ENCODE data around the gene MAN1C1.

DNA sequence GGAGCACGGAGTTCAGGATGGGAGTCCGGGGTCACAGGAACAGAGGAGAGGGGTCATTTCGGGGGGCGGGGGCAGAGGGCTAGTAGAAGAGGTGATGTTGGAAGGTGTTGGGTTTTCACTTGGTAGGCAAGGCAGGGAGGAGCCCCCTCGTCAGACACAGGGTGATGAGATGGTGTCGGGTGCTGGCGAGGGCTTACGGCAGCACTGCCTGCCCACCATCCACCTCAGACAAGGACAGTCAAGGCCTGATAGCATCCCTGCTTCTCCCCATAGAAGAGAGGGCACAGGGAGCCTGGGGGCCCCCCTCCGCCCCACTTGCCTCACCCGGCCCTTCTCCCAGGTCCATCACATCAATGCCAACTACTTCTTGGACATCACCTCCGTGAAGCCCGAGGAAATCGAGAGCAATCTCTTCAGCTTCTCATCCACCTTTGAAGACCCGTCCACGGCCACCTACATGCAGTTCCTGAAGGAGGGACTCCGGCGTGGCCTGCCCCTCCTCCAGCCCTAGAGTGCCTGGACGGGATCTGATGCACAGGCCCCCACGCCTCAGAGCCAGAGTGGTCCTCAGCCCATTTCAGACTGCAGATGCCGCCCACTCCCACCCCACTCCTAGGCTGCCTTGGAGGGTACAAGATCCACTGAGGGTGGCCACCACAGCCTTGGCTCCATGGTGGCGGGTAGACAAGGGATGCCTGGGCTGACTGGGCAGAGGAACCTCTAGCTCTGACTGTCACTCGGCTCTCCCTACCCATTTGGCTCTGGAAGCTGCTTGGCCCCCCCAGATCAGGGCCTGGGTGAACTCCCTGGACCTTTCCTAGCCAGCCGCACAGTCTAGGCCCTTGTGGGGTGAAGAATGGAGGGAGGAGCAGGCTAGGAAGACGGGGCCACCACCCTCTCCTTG, 198.9 kb downstream of the MAN1C1 start:
- TF ChIP-seq, protein P1, sequence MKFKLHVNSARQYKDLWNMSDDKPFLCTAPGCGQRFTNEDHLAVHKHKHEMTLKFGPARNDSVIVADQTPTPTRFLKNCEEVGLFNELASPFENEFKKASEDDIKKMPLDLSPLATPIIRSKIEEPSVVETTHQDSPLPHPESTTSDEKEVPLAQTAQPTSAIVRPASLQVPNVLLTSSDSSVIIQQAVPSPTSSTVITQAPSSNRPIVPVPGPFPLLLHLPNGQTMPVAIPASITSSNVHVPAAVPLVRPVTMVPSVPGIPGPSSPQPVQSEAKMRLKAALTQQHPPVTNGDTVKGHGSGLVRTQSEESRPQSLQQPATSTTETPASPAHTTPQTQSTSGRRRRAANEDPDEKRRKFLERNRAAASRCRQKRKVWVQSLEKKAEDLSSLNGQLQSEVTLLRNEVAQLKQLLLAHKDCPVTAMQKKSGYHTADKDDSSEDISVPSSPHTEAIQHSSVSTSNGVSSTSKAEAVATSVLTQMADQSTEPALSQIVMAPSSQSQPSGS (CRISPR knock-in tag; IDR thresholded peaks at IDR 0.05; ENCODE audit: borderline replicate concordance, low read depth): no peak
- TF ChIP-seq, protein P2, sequence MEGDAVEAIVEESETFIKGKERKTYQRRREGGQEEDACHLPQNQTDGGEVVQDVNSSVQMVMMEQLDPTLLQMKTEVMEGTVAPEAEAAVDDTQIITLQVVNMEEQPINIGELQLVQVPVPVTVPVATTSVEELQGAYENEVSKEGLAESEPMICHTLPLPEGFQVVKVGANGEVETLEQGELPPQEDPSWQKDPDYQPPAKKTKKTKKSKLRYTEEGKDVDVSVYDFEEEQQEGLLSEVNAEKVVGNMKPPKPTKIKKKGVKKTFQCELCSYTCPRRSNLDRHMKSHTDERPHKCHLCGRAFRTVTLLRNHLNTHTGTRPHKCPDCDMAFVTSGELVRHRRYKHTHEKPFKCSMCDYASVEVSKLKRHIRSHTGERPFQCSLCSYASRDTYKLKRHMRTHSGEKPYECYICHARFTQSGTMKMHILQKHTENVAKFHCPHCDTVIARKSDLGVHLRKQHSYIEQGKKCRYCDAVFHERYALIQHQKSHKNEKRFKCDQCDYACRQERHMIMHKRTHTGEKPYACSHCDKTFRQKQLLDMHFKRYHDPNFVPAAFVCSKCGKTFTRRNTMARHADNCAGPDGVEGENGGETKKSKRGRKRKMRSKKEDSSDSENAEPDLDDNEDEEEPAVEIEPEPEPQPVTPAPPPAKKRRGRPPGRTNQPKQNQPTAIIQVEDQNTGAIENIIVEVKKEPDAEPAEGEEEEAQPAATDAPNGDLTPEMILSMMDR (IDR thresholded peaks at IDR 0.05): no peak
- TF ChIP-seq, protein P3, sequence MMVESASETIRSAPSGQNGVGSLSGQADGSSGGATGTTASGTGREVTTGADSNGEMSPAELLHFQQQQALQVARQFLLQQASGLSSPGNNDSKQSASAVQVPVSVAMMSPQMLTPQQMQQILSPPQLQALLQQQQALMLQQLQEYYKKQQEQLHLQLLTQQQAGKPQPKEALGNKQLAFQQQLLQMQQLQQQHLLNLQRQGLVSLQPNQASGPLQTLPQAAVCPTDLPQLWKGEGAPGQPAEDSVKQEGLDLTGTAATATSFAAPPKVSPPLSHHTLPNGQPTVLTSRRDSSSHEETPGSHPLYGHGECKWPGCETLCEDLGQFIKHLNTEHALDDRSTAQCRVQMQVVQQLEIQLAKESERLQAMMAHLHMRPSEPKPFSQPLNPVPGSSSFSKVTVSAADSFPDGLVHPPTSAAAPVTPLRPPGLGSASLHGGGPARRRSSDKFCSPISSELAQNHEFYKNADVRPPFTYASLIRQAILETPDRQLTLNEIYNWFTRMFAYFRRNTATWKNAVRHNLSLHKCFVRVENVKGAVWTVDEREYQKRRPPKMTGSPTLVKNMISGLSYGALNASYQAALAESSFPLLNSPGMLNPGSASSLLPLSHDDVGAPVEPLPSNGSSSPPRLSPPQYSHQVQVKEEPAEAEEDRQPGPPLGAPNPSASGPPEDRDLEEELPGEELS (CRISPR knock-in tag; IDR thresholded peaks at IDR 0.05): no peak
- TF ChIP-seq, protein P4, sequence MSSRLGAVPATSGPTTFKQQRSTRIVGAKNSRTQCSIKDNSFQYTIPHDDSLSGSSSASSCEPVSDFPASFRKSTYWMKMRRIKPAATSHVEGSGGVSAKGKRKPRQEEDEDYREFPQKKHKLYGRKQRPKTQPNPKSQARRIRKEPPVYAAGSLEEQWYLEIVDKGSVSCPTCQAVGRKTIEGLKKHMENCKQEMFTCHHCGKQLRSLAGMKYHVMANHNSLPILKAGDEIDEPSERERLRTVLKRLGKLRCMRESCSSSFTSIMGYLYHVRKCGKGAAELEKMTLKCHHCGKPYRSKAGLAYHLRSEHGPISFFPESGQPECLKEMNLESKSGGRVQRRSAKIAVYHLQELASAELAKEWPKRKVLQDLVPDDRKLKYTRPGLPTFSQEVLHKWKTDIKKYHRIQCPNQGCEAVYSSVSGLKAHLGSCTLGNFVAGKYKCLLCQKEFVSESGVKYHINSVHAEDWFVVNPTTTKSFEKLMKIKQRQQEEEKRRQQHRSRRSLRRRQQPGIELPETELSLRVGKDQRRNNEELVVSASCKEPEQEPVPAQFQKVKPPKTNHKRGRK (CRISPR knock-in tag; IDR thresholded peaks at IDR 0.05; ENCODE audit: borderline replicate concordance): no peak
- TF ChIP-seq ETV6 (CRISPR knock-in tag; IDR thresholded peaks at IDR 0.05): no peak
- TF ChIP-seq NR3C1 (CRISPR knock-in tag; conservative IDR thresholded peaks at IDR 0.05; ENCODE audit: low read depth): no peak
- TF ChIP-seq CREM (CRISPR knock-in tag; IDR thresholded peaks at IDR 0.05): no peak
- no peak for TF ChIP-seq FOXK1 (CRISPR knock-in tag; IDR thresholded peaks at IDR 0.05)
- TF ChIP-seq FOXJ3 (CRISPR knock-in tag; IDR thresholded peaks at IDR 0.05; ENCODE audit: borderline replicate concordance): no peak
- TF ChIP-seq, protein P5, sequence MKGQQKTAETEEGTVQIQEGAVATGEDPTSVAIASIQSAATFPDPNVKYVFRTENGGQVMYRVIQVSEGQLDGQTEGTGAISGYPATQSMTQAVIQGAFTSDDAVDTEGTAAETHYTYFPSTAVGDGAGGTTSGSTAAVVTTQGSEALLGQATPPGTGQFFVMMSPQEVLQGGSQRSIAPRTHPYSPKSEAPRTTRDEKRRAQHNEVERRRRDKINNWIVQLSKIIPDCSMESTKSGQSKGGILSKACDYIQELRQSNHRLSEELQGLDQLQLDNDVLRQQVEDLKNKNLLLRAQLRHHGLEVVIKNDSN (CRISPR knock-in tag; IDR thresholded peaks at IDR 0.05): no peak
- TF ChIP-seq, protein P6, sequence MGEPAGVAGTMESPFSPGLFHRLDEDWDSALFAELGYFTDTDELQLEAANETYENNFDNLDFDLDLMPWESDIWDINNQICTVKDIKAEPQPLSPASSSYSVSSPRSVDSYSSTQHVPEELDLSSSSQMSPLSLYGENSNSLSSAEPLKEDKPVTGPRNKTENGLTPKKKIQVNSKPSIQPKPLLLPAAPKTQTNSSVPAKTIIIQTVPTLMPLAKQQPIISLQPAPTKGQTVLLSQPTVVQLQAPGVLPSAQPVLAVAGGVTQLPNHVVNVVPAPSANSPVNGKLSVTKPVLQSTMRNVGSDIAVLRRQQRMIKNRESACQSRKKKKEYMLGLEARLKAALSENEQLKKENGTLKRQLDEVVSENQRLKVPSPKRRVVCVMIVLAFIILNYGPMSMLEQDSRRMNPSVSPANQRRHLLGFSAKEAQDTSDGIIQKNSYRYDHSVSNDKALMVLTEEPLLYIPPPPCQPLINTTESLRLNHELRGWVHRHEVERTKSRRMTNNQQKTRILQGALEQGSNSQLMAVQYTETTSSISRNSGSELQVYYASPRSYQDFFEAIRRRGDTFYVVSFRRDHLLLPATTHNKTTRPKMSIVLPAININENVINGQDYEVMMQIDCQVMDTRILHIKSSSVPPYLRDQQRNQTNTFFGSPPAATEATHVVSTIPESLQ (CRISPR knock-in tag; IDR thresholded peaks at IDR 0.05): no peak
- TF ChIP-seq ZNF317 (CRISPR knock-in tag; IDR thresholded peaks at IDR 0.05; ENCODE audit: borderline replicate concordance, low read depth): no peak

All from WTC11 (cell line).